Endothelial cell of umbilical vein (primary cell): ENCODE measurements around the gene NPB. TPM values are rescaled to one million over a fixed set of nuclear protein-coding genes. Genes with fewer than 3 reads are reported as not detected.

Experiments used
- BruUV-seq: library from RNA; stranded (reverse); fragments of 400-500 nt; replicated peaks from 2 replicates; lab custom pipeline; 2021; lab: Mats Ljungman, UMichigan
- CTCF ChIA-PET: fragments of 300-600, 350-600 bp; sonication (Branson Sonifier 250); formaldehyde crosslinking; loops from one replicate; lab custom pipeline; 2021; ENCODE audit warnings: antibody characterized with exemption, inconsistent platforms; lab: Charles Lee
- POLR2A ChIA-PET: fragments of 300-600, 350-600 bp; sonication (Branson Sonifier 250); formaldehyde crosslinking; loops from one replicate; lab custom pipeline; 2021; ENCODE audit warnings: antibody characterized with exemption, inconsistent platforms; lab: Charles Lee
- DNase-seq: peaks from one replicate; pipeline ENCODE4 v3.0.0-alpha.2; 2011; ENCODE audit warnings: low read depth, low spot score
- FAIRE-seq: peaks from 2 replicates; lab custom pipeline; 2011; peaks lifted over from hg19 to GRCh38; lab: Jason Lieb, UNC
- H2AFZ ChIP-seq: 2 replicates; pipeline ENCODE4 v1.6.0; 2012; ENCODE audit warnings: low read depth, low read length, control low read depth, inconsistent platforms
- H3K27ac ChIP-seq: 2 replicates; pipeline ENCODE4 v1.5.1; 2011; ENCODE audit warnings: low read depth, mild to moderate bottlenecking, control low read depth, low read length, moderate library complexity; ENCODE audit not compliant: insufficient read depth
- H3K27me3 ChIP-seq, 2 experiments: 2 replicates each; pipeline versions ENCODE4 v1.6.0 to v1.6.1; 2011; ENCODE audit warnings: low read length in 2 of 2, mixed read lengths in 1 of 2; ENCODE audit not compliant: control insufficient read depth in 2 of 2, insufficient read depth in 2 of 2
- H3K36me3 ChIP-seq, 2 experiments: 2 replicates in 1 of 2; 3 replicates in 1 of 2; pipeline ENCODE4 v1.5.1; 2011; ENCODE audit warnings: low read length in 2 of 2, mild to moderate bottlenecking in 1 of 2, moderate library complexity in 1 of 2; ENCODE audit not compliant: control insufficient read depth in 2 of 2, insufficient read depth in 2 of 2; ENCODE audit errors: extremely low read depth in 1 of 2
- H3K4me1 ChIP-seq: 3 replicates; pipeline ENCODE4 v1.5.1; 2011; ENCODE audit warnings: mild to moderate bottlenecking, low read length; ENCODE audit not compliant: control insufficient read depth, insufficient read depth; ENCODE audit errors: extremely low read depth
- H3K4me2 ChIP-seq: 2 replicates; pipeline ENCODE4 v1.6.1; 2011; ENCODE audit warnings: low read length, control low read depth, mixed read lengths; ENCODE audit not compliant: insufficient read depth
- H3K4me3 ChIP-seq, 3 experiments: fragments of 200-600 bp in 1 of 3; sonication (generic), shearing (Covaris generic) in 1 of 3; replicated peaks in 1 of 3; 2 replicates each; pipeline ENCODE4 v1.5.1; 2011 to 2016; ENCODE audit warnings: control low read depth in 3 of 3, low read length in 3 of 3, mild to moderate bottlenecking in 2 of 3, inconsistent platforms in 1 of 3, low read depth in 1 of 3, moderate library complexity in 1 of 3; ENCODE audit not compliant: insufficient read depth in 1 of 3
- H3K79me2 ChIP-seq: 2 replicates; pipeline ENCODE4 v1.6.0; 2012; ENCODE audit warnings: low read length, inconsistent platforms; ENCODE audit not compliant: control insufficient read depth, insufficient read depth
- H3K9ac ChIP-seq: replicated peaks from 2 replicates; pipeline ENCODE3; 2011; ENCODE audit warnings: low read length, control low read depth; ENCODE audit not compliant: insufficient read depth; ENCODE audit errors: extremely low read depth
- H3K9me1 ChIP-seq: replicated peaks from 3 replicates; pipeline ENCODE4 v1.6.0; 2011; ENCODE audit warnings: mild to moderate bottlenecking, low read length; ENCODE audit not compliant: control insufficient read depth, insufficient read depth; ENCODE audit errors: extremely low read depth
- H3K9me3 ChIP-seq: replicated peaks from 2 replicates; pipeline ENCODE4 v1.5.1; 2012; ENCODE audit warnings: low read length, inconsistent platforms; ENCODE audit not compliant: control insufficient read depth, insufficient read depth
- H4K20me1 ChIP-seq: replicated peaks from 2 replicates; pipeline ENCODE3; 2011; ENCODE audit warnings: mild to moderate bottlenecking, low read length; ENCODE audit not compliant: control insufficient read depth, insufficient read depth; ENCODE audit errors: extremely low read depth
- EZH2 ChIP-seq: IDR thresholded peaks from 2 replicates; pipeline ENCODE4 v1.6.1; 2012; ENCODE audit warnings: borderline replicate concordance, low read depth, mild to moderate bottlenecking, moderate library complexity, low read length, inconsistent platforms; ENCODE audit not compliant: severe bottlenecking
- FOS ChIP-seq: IDR thresholded peaks from 2 replicates; pipeline ENCODE4 v1.6.1; 2011; ENCODE audit warnings: mild to moderate bottlenecking, low read length, moderate library complexity, borderline replicate concordance; ENCODE audit not compliant: insufficient read depth
- JUN ChIP-seq: IDR thresholded peaks from 2 replicates; pipeline ENCODE4 v1.6.1; 2011; ENCODE audit warnings: borderline replicate concordance, low read depth; ENCODE audit not compliant: insufficient read length, insufficient read depth
- MAX ChIP-seq: IDR thresholded peaks from 2 replicates; pipeline ENCODE4 v1.6.1; 2011; ENCODE audit not compliant: insufficient read depth, insufficient read length
- MYC ChIP-seq: IDR thresholded peaks from one replicate; pipeline ENCODE4 v1.6.1; 2011; ENCODE audit warnings: mild to moderate bottlenecking, low read depth, low read length
- POLR2AphosphoS5 ChIP-seq: IDR thresholded peaks from 2 replicates; pipeline ENCODE4 v1.6.1; 2012; ENCODE audit warnings: low read depth, mild to moderate bottlenecking, control low read depth, low read length, moderate library complexity; ENCODE audit not compliant: insufficient read depth
- dilution Hi-C: fragments of 300-500 bp; cut with MboI; formaldehyde crosslinking; loops from one replicate; pipeline ENCODE4 v1.15.0; 2019; ENCODE audit warnings: low sequenced_read_pairs; ENCODE audit not compliant: extremely low pct_ligation_motif_present
- intact Hi-C: fragments of 100-400 bp; cut with micrococcal nuclease; formaldehyde crosslinking; loops from one replicate; pipeline ENCODE4 v1.10.0; 2022
- polyA plus RNA-seq, 4 experiments: library from polyadenylated mRNA; depleted of rRNA in 3 of 4; stranded (reverse) in 3 of 4; unstranded in 1 of 4; fragments of >200 nt; gene quantifications; 2 replicates each; pipeline versions ENCODE4 v1.2.1 to v1.2.3, GENCODE V29; 2011 to 2012; ENCODE audit warnings: missing spikeins in 1 of 4
- total RNA-seq: library from RNA; stranded (reverse); gene quantifications from 2 replicates; pipeline ENCODE4 v1.2.3, GENCODE V29; 2021
- TF ChIP-seq, protein P1 (sequence below), 2 donors: IDR thresholded peaks; 1 replicate in 1 of 2; 2 replicates in 1 of 2; pipeline ENCODE4 v1.5.1; 2011; ENCODE audit warnings: low read length in 2 of 2, mild to moderate bottlenecking in 2 of 2, moderate library complexity in 2 of 2, control low read depth in 1 of 2, inconsistent platforms in 1 of 2, low read depth in 1 of 2; ENCODE audit not compliant: insufficient read depth in 1 of 2; ENCODE audit errors: extremely low read depth in 1 of 2

The NPB gene
- total and polyA plus RNA-seq, 2 donors (not counting 3 experiments of a cell fraction or from before 2014, with no cell fraction given), result 0.33 to 0.42 TPM

- no peaks in the 10 kb centered on the region for H3K4me1 ChIP-seq
- dilution Hi-C loops, result no loop called here
- no peak overlapping the region for H3K9ac ChIP-seq
- CTCF ChIA-PET, result interaction anchor here (4.2 kb wide), 1 partner anchor 11 kb away, joined by 33 read pairs; no protein-coding TSS in a partner anchor
- H3K27ac ChIP-seq, result no peak overlapping the region
- no peaks in the 10 kb centered on the region for H3K9me3 ChIP-seq
- FAIRE-seq (no peak), DNase-seq (no peak)
- H3K79me2 ChIP-seq, result no peaks in the 10 kb centered on the region
- no peak for TF ChIP-seq EZH2
- no peak for TF ChIP-seq JUN
- no peak for TF ChIP-seq MAX
- H4K20me1 ChIP-seq, result no peaks in the 10 kb centered on the region
- peaks cover 0 to 5% of the 10 kb centered on the region in 2 experiments for H3K27me3 ChIP-seq
- intact Hi-C loops, result no loop called here
- H3K4me2 ChIP-seq, result no peak overlapping the region
- BruUV-seq, result no TSS peak
- H2AFZ ChIP-seq, result no peak overlapping the region
- H3K4me3 ChIP-seq, result no peak overlapping the region
- POLR2A ChIA-PET, result no interaction called here
- H3K9me1 ChIP-seq, result no peaks in the 10 kb centered on the region
- H3K36me3 ChIP-seq, result no peaks in the 10 kb centered on the region
Measured at GRCh38 chr17:81948635-81949378, 46.8 kb downstream of the NPB start.

GRCh38 chr17:81950501-81950900, 48.5 kb downstream of the NPB start:
- FAIRE-seq (no peak), DNase-seq (no peak)
- Histone ChIP-seq H3K4me3 (no peak overlapping the region), H2AFZ (no peak overlapping the region), H4K20me1 (no peaks in the 10 kb centered on the region), H3K27ac (no peak overlapping the region), H3K9me1 (no peaks in the 10 kb centered on the region), H3K9ac (no peak overlapping the region), H3K36me3 (no peaks in the 10 kb centered on the region), H3K79me2 (no peaks in the 10 kb centered on the region), H3K9me3 (no peaks in the 10 kb centered on the region), H3K4me1 (no peaks in the 10 kb centered on the region), H3K27me3 (no peaks in the 10 kb centered on the region), H3K4me2 (no peak overlapping the region)
- intact Hi-C loops, result no loop called here
- dilution Hi-C loops, result no loop called here
- POLR2A ChIA-PET, result interaction anchor here (0.5 kb wide), 1 partner anchor 92 kb away, joined by 3 read pairs; no protein-coding TSS in a partner anchor
- TF ChIP-seq POLR2AphosphoS5 (no peak), JUN (no peak), MAX (no peak), MYC (no peak), FOS (no peak)
- TF ChIP-seq, protein P1, sequence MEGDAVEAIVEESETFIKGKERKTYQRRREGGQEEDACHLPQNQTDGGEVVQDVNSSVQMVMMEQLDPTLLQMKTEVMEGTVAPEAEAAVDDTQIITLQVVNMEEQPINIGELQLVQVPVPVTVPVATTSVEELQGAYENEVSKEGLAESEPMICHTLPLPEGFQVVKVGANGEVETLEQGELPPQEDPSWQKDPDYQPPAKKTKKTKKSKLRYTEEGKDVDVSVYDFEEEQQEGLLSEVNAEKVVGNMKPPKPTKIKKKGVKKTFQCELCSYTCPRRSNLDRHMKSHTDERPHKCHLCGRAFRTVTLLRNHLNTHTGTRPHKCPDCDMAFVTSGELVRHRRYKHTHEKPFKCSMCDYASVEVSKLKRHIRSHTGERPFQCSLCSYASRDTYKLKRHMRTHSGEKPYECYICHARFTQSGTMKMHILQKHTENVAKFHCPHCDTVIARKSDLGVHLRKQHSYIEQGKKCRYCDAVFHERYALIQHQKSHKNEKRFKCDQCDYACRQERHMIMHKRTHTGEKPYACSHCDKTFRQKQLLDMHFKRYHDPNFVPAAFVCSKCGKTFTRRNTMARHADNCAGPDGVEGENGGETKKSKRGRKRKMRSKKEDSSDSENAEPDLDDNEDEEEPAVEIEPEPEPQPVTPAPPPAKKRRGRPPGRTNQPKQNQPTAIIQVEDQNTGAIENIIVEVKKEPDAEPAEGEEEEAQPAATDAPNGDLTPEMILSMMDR (IDR thresholded peaks at IDR 0.05; ENCODE audit: extremely low read depth in 1 of 2, insufficient read depth in 1 of 2, low read depth in 1 of 2, low read length in 2 of 2), result no peak
- no TSS peak for BruUV-seq
- CTCF ChIA-PET, result interaction anchor here (4.2 kb wide), 1 partner anchor 9 kb away, joined by 33 read pairs; no protein-coding TSS in a partner anchor
